HK-2 (cell line): ENCODE data around the gene ADGRF1.
"Not testable (repeated sequence)": the region's sequence is repeated elsewhere in the genome, so short reads cannot be mapped to it uniquely, and the experiment has no call there.

Experiments
- DNase-seq: peaks from one replicate; pipeline ENCODE4 v3.0.0-alpha.2; 2018; ENCODE audit not compliant: unreplicated experiment

ADGRF1 gene

GRCh38 chr6:47042275-47042791 is at the start of gene ADGRF1:
Gene ADGRF1, minus strand, starts transcription at chr6:47042332. Its CDS starts 13,271 bp downstream, at chr6:47029061.
- DNase-seq, result no peak

DNA sequence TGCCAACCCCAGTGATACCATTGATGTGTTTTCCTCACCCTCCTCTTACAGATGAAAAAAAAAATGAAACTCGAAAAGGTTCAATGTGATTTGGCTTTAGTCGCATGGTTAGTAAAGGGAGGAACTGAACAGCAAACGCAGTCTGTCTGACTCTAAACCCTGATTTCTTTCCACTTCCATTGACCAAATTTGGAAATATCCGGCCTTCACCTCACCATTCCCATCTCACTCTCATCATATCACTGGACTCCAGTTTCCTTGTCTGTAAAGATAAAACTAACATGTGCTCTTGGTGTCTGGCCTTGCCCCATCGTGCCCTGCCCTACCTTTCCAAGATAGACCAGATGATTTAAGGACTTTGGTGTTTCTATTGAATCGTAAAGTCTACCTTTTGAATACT is 48.7 kb upstream of the ADGRF1 start:
- DNase-seq, result no peak

GRCh38 chr6:47089473-47089872 is 47.3 kb upstream of the ADGRF1 start:
- not testable (repeated sequence) for DNase-seq

DNA sequence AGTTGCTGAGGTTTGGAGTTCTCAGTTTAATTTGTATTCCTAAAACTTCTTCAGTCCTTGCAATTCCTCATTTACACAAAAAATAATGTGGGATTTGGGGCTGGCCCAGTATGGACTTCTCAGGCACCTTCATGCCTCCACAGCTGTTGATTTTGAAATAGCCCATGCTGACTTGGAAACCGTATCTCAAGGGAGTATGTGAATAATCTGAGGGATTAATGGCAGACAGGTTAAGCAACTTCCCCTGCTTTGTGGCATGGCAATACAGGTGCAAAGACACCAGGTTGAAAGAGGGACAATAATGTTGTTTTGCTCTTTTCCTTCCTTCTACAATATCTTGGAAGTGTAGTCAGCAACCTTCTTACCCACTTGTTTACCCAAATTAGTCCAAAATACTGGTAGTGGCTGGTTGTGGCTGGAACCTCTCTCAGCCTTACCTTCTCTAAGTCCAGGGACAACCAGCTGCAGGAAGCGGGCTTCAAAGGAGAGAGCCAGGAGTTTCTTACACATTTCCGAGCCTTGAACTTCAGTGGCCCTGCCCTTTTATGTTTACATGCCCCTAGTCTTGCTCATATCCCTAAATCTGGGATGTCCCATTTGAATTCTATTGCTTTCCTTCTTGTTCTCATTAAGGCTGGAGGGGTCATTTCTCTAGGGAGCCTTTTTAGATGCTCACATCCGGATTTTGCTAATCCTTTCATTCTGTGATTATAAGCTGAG is 44.1 kb upstream of the ADGRF1 start:
- no peak for DNase-seq

GRCh38 chr6:47084610-47085009 is 42.5 kb upstream of the ADGRF1 start:
- DNase-seq, result no peak

DNA sequence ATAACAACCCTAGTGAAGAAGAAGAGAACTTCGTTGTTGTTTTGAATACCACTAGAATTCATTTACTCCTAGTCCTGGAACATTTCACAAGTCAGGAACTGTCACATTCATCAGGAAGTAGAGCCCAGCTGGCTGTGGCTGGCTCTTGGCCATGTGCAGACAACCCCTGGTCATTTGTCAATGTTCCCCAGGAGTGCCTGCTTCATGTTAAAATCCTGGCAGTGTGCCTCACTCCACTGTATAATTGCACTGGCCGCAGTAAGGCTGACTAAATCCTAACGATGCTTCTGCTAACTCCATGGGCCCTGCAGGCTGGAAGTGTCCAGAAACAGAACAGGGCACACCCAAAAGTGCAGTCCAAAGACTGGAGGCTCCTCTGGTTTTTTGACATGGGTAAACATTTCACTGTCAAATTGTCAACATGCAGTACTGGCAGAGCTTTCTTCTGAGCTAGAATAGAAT is 41.5 kb upstream of the ADGRF1 start:
- no peak for DNase-seq

DNA sequence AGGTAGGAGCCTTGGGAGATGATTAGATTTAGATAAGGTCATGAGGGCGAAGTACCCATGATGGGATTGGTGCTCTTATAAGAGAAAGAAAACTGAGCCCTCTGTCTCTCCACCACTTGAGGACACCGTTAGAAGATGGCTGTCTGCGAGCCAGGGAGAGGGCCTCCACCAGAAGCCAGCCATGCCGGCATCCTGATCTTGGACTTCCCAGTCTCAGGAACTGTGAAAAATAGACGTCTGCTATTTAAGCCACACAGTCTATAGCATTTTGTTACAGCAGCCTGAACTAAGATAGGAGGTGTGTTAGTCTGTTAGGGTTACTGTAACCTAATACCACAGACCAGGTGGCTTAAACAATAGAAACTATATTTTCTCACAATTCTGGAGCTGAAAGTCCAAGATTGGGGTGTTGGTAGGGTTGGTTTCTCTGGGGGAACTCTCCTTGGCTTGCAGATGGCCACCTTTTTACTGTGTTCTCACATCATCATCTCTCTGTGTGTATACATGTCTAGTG is 38.0 kb upstream of the ADGRF1 start:
- DNase-seq, result no peak

DNA sequence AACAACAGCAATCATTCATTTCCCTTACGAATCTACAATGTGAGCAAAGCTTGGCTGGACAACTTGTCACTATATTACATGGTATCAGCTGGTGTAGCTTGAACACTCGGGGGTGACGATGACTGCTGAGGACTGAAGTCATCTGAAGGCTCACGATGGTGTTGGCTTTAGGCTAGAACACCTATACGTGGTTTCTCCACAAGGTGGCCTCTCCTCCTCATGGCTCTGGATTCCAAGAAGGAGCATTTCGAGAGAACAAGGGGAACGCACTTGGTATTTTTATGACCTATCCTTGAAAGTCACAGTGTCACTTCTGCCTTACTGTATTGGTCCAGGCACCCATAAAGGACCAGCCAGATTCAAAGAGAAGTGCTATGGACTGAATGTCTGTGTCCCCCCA is 37.5 kb upstream of the ADGRF1 start:
- DNase-seq, result no peak

- DNase-seq, result no peak
Observed at GRCh38 chr6:47078991-47079390, 36.9 kb upstream of the ADGRF1 start.

GRCh38 chr6:47076422-47077344 is 34.6 kb upstream of the ADGRF1 start:
- no peak for DNase-seq

DNA sequence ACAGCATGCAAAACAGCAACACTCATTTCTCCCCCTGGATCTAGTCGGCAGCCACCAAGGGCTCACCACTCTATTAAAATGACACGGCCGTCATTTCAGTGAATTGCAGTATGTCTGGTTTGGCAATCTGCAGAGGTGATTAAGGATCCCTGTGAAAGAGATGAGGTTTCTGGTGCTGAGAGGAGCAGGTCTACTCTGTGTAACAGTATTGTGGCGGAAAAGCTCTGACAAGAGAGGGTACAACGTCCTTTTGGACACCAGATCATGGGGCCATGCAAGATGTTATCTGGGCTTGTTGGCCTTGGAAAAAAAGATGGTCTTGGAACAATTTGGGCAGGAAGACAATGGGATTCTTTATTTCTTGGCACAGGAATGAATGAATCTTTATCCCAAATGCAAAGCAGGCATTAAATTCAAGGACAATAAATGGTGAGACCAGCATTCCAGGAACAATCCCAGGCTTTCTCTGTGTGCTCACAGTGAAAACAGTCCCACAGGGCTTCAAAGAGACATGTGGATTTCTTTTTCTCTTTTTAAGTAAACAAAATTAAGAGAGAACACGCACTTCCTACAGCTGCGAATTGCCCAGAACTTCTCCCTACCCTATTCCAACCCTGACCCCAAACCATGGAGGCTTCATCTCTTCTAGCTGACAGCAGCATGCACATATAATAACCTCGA is 33.7 kb upstream of the ADGRF1 start:
- no peak for DNase-seq

DNA sequence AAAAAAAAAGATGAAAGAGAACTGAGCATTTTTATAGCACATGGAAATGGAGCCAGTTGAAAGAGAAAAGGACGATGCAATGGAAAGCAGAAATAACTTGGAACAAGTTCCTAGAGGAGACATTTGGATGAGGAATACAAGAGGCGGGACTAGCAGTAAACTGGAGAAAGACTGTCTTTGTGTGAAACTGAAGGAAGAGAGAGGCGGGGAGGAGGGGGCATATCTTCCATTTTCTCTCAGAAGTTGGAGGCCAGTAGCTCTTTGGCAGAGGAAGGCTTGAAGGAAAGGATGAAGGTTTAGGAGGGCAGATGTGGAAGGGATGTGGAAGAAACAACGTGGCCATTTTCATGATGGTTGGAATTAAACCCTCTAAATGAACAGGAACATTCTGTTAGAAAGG is 33.0 kb upstream of the ADGRF1 start:
- no peak for DNase-seq

DNA sequence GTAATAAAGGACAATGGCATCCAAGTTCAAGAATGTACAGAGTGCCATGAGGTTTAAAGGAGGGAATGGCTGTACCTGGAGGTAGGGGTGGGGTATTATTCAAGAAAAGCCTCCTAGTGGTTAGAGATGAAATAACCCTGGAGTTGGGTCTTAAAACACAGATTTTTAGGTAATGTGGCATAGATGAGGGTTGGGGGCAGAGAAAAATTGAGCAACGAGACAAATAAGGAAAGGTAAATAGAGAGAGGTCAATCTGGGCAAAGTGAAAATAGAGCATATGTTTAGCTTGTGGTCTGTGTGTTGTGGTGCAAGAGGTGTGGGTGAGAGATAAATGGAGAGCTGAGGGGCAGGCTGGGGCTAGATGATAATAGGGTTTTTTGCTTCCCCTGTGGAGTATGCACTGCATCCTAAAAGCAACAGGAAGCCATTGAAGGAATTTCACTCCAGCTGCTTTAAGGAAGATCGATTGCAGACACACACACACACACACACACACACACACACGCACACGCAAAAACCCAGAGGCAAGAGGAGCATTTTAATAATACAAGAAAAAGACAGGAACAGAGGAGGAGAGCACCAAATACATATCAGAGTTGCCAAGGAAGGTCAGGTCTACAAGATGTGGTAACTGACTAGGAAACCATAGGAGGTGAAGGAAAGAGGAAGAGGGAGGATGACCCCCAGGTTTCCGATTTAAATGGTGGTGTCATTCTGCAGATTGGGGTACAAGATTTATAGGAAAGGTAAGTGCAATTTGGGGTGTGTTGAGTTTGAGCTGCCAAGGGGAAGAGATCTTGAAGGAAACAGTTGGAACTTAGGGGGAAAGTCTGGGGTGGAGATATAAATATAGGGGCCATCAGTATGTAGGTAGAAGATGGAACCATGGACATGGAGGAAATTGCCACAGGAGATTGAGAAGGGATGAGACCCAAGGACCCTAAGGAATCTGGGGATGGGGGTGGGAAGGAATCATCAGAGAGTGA is 31.3 kb upstream of the ADGRF1 start:
- no peak for DNase-seq

DNA sequence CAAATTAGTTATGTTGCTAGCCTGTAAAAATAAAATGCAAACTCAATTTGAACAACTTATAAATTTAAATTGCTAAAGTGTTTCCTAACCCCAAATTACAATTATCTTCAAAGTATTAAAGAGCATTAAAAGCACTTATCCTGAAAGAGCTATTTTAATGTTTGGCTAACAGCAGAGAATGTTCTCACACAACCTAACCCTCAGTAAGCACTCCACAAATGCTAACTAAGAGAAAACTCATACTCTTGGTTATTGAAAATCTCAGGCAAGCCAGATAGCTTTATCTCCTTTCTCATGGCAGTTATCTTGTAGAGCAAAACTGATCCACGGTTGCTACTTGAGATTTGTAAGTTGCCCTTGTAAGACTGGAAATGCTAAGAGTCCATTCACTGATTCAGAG is 30.5 kb upstream of the ADGRF1 start:
- no peak for DNase-seq

GRCh38 chr6:47071681-47072080 is 29.5 kb upstream of the ADGRF1 start:
- no peak for DNase-seq

DNA sequence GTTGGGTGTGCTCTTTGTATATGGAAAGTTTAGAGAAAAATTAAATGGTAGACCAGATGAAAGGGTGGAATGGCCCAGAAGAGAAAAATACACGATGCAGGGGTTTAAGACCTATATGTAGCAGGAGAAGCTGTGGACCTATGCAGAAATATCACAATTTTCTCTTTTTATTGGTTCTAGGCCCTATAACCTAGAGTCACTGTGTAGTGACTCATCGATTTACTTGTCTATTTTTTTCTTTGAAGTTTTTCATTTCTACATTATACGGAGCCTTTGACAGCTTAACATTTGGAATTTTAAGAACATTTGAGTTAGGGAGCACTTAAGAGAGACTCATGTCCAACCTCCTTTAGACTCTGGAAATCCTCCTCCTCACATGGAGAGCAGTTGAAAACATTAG is 28.3 kb upstream of the ADGRF1 start:
- no peak for DNase-seq

DNA sequence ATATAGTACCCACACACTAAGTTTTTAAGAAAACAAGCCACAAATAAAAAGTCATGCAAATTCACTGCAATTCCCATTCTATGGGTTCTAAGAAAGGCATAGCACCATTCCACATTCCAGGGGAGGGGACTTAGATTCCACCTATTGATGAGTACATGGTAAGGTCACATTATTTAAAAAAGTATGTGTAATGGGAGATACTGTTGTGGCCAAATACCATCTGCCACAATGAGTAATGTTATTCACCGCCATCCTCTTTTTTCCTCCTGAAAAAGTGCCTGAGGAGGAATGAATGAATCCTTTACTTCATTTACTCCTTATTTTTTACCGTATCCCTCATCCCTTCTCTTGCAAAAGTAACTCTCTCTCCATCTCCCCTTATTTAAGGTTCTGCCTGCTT is 27.0 kb upstream of the ADGRF1 start:
- DNase-seq, result no peak

DNA sequence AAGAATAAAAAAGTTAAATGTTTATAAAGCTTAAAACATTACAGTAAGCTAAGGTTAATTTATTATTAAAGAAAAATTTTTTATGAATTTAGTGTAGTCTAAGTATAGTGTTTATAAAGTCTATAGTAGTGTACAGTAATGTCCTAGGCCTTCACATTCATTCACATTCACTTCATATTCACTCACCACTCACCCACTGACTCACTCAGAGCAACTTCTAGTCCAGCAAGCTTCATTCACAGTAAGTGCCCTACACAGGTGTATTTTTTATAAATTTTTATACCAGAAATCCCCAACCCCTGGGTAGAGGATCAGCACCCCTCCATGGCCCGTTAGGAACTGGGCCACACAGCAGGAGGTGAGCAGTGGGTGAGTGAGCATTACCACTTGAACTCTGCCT is 24.3 kb upstream of the ADGRF1 start:
- DNase-seq, result no peak

DNA sequence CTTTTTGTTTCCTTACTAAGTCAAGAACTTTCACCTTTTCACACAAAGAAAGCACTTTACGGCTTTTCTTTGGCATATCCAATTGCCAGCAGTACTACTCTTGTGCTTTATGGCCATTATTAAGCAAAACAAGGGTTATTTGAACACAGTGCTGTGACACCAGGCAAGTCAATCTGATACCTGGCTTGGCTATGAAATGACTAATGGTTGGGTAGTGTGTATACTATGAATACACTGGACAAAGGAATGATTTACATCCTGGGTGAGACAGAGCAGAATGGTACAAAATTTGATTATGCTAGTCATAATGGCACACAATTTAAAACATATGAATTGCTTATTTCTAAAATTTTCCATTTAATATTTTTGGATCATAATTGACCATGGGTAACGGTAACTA is 22.1 kb upstream of the ADGRF1 start:
- no peak for DNase-seq

- DNase-seq, result no peak
Observed at GRCh38 chr6:47062346-47062745, 20.2 kb upstream of the ADGRF1 start.
